Measurements from ENCODE around the gene STK32C.

The STK32C gene

DNA sequence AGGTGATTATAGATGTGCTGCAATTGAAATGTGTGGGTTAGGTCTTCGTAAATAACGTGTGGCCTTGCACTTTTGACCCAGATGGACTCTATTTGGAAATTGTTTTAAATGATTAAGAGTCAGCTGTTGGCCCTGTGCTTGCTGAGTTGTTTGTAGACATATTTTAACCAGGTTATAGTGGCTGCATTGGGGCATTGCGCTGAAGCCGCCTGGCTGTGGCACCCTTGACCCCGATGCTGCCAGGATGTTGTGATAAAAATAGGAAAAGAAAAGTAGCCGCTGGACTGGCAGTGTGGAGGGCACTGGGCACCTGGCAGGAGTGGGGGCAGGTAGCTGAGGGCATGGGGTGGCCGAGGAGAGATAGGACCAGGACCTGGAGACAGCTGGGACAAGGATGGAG lies 37.6 kb upstream of the STK32C start:
- TF ChIP-seq TAF1 (IDR thresholded peaks at IDR 0.05; ENCODE audit: borderline replicate concordance, insufficient read depth, low read length), result no peak

DNA sequence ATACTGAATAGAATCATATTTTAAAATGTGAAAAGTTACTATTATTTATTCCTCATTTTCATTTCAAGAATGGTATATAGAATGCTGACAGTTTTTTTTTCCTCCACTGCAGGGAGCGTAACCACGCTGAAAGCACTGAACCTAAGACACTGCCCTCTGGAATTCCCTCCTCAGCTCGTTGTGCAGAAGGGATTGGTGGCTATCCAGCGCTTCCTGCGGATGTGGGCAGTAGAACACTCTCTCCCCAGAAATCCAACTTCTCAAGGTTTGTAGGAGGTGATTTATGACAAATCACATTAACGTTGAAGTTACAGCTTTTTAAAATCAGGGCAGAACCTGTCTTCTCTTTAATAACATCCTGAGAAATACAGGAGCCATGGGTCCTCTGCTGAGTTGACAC lies 36.6 kb upstream of the STK32C start:
- TF ChIP-seq SIN3A (IDR thresholded peaks at IDR 0.05; ENCODE audit: borderline replicate concordance, insufficient read depth, low read length), result no peak
- TF ChIP-seq FOXP2 (optimal IDR thresholded peaks at IDR 0.05; ENCODE audit: borderline replicate concordance, extremely low read depth, extremely low read length, insufficient read depth), result no peak
- TF ChIP-seq, protein P1, sequence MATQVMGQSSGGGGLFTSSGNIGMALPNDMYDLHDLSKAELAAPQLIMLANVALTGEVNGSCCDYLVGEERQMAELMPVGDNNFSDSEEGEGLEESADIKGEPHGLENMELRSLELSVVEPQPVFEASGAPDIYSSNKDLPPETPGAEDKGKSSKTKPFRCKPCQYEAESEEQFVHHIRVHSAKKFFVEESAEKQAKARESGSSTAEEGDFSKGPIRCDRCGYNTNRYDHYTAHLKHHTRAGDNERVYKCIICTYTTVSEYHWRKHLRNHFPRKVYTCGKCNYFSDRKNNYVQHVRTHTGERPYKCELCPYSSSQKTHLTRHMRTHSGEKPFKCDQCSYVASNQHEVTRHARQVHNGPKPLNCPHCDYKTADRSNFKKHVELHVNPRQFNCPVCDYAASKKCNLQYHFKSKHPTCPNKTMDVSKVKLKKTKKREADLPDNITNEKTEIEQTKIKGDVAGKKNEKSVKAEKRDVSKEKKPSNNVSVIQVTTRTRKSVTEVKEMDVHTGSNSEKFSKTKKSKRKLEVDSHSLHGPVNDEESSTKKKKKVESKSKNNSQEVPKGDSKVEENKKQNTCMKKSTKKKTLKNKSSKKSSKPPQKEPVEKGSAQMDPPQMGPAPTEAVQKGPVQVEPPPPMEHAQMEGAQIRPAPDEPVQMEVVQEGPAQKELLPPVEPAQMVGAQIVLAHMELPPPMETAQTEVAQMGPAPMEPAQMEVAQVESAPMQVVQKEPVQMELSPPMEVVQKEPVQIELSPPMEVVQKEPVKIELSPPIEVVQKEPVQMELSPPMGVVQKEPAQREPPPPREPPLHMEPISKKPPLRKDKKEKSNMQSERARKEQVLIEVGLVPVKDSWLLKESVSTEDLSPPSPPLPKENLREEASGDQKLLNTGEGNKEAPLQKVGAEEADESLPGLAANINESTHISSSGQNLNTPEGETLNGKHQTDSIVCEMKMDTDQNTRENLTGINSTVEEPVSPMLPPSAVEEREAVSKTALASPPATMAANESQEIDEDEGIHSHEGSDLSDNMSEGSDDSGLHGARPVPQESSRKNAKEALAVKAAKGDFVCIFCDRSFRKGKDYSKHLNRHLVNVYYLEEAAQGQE (IDR thresholded peaks at IDR 0.05; ENCODE audit: insufficient read depth in 1 of 2, low read depth in 2 of 2, low read length in 2 of 2), result no peak
- TF ChIP-seq POLR2AphosphoS5 (IDR thresholded peaks at IDR 0.05; ENCODE audit: low read depth, low read length), result no peak
- TF ChIP-seq TAF1 (IDR thresholded peaks at IDR 0.05; ENCODE audit: borderline replicate concordance, insufficient read depth, low read length), result no peak

DNA sequence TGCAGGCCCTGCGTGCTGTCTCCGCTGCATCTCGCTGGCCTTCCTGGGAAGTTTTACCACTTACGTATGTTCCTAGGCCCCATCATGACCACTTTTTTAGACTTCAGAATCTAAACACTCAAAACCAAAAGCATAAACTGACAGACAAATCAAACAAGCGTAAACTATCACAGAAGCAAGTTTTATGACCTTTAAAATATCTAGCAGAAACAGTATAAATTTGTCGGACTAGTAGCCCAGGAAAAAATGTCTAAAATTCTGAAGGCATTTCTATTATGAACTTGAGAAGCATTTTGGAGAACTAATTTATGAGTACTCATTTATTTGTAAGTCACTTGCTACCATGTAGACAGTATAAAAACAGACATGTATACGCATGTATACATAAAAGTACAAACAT lies 34.8 kb upstream of the STK32C start:
- TF ChIP-seq TAF1 (IDR thresholded peaks at IDR 0.05; ENCODE audit: borderline replicate concordance, insufficient read depth, low read length) (no peak), POLR2AphosphoS5 (IDR thresholded peaks at IDR 0.05; ENCODE audit: low read depth, low read length) (no peak), FOXP2 (optimal IDR thresholded peaks at IDR 0.05; ENCODE audit: borderline replicate concordance, extremely low read depth, extremely low read length, insufficient read depth) (no peak), SIN3A (IDR thresholded peaks at IDR 0.05; ENCODE audit: borderline replicate concordance, insufficient read depth, low read length) (no peak)
- TF ChIP-seq, protein P1 (IDR thresholded peaks at IDR 0.05; ENCODE audit: insufficient read depth in 1 of 2, low read depth in 2 of 2, low read length in 2 of 2), result no peak

DNA sequence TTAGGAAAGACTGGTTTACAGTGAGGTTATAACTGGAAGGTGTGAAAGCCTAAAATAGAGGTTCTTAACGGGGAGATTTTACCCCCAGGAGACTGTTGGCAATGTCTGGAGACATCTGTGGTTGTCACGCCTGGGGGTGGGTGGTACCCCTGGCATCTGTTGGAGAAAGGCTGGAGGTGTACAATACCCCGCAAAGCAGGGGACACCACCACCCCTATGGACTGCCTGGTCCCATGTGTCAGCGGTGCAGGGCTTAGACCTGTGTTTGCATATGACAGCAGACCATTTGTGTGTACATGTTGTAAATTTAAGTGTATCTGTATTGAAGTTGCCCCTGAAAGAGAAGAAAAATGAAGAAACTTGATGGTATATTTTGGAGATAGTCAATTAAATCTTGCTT lies 34.0 kb upstream of the STK32C start:
- TF ChIP-seq POLR2AphosphoS5 (IDR thresholded peaks at IDR 0.05; ENCODE audit: low read depth, low read length) (no peak), FOXP2 (optimal IDR thresholded peaks at IDR 0.05; ENCODE audit: borderline replicate concordance, extremely low read depth, extremely low read length, insufficient read depth) (no peak), TAF1 (IDR thresholded peaks at IDR 0.05; ENCODE audit: borderline replicate concordance, insufficient read depth, low read length) (no peak), SIN3A (IDR thresholded peaks at IDR 0.05; ENCODE audit: borderline replicate concordance, insufficient read depth, low read length) (no peak)
- TF ChIP-seq, protein P1 (IDR thresholded peaks at IDR 0.05; ENCODE audit: insufficient read depth in 1 of 2, low read depth in 2 of 2, low read length in 2 of 2), result no peak

DNA sequence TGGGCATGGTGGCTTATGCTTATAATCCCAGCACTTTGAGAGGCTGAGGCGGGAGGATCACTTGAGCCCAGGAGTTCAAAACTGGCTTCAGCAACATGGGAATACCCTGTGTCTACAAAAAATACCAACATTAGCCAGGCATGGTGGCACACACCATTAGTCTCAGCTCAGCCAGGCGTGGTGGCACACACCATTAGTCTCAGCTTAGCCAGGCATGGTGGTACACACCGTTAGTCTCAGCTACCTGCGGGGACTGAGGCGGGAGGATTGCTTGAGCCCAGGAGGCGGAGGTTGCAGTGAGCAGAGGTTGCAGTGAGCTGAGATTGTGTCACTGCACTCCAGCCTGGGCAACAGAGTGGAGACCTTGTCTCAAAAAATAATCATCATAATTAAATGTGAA lies 33.3 kb upstream of the STK32C start:
- TF ChIP-seq FOXP2 (optimal IDR thresholded peaks at IDR 0.05; ENCODE audit: borderline replicate concordance, extremely low read depth, extremely low read length, insufficient read depth) (no peak), POLR2AphosphoS5 (IDR thresholded peaks at IDR 0.05; ENCODE audit: low read depth, low read length) (no peak), TAF1 (IDR thresholded peaks at IDR 0.05; ENCODE audit: borderline replicate concordance, insufficient read depth, low read length) (no peak), SIN3A (IDR thresholded peaks at IDR 0.05; ENCODE audit: borderline replicate concordance, insufficient read depth, low read length) (no peak)
- TF ChIP-seq, protein P1 (IDR thresholded peaks at IDR 0.05; ENCODE audit: insufficient read depth in 1 of 2, low read depth in 2 of 2, low read length in 2 of 2), result no peak

Data from PFSK-1 (cell line).